GM18867 (cell line): ENCODE measurements around the gene ACVR1B.

Source experiments
- ATAC-seq: cut with Tn5 transposase; IDR thresholded peaks from one replicate; pipeline ENCODE4 v1.9.1; 2021; ENCODE audit warnings: mild to moderate bottlenecking, moderate library complexity; ENCODE audit not compliant: unreplicated experiment

ACVR1B gene

DNA sequence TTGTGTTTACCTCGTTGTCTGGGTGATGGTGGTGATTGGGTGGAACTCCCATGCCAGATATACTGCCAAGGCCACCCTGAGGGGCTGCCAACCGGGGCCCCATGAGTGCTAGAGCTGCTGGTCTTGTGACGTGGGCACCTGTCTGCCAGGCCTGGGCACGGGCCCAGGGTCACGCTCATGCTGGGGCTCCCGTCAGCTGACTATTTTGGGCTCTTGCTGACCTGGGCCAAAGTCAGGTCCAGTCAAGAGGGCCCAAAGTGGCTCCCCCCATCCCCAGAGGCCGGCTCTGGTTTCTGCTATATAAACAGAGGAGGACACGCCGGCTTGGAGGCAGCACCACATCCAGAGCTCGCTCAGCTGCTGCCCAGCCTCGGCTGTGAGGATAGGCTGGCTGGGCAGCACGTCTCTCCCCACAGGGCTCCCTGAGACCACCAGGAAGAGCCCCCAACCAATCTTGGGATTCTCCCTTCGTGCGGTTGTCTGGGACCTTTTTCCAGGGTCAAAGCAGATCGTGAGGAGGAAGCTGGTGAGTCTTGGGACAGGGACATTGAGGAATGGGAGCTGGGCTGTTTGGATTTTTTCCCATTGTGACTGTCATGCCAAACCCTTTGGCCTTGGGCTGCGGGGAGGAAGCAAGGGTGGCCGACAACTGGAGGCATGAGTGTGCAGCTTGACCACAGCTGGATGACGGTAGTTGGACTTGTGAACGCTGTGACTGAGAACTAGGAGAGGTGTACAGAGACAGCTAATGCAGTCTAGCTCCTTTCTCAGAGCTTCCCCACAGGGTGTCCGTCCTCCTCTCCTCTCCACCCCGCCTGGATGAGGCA is 92.1 kb downstream of the ACVR1B start:
- ATAC-seq: no peak

DNA sequence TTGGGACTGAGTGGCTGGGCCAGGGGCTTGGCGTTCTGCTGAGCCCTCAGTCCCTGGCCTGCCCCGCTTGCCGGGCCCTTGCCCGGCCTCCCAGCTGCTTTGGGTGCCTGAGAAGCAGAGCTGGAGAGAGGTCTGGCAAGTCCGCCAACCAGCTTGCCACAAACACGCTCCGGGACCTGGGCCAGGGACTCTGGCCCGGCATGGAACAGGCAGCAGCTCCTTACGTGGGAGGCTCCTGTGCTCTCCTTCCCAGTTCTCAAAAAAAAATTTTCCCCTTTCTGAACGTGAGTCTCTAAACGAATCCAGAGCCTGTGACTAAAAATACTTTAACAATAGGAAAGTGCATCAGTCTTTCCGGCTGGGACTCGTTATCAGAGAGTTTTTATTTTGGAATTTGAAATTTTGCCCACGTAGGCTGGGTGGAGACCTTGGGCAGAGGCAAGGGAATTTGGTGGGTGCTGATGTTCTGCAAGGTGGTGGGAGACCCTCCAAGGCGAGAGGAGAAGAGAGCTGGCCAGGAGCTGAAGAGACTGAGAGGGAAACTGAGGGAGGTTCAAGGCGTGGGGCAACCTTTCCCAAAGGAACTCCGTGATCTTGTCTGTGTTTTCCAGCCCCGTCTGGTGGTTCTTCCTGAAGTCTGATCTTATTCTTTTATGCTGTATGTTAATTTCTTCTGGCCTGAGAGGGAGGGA is 92.9 kb downstream of the ACVR1B start:
- no peak for ATAC-seq

DNA sequence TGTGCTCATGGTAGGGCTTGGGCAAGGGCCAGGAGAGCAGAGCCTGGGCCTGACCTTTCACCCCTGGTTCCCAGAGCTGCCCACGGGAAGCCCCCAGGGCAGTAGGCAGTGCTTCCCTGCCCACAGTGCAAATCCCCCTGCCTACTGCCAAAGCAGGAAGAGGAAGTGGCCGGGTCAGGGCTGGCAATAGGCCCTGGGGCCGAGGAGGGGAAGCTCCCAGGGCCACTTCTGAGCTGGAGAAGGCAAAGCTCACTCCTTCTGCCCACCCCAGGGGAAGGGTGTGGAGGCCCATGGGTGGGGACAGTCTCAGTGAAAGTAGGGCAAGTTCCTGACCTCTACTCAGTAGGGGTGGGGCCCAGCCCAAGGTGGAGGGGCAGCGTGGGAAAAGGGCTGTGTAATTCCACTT is 94.3 kb downstream of the ACVR1B start:
- ATAC-seq: no peak
